HG02973 (cell line): ENCODE measurements around the gene KDM4B.

Experiments
- ATAC-seq: cut with Tn5 transposase; IDR thresholded peaks from one replicate; pipeline ENCODE4 v1.9.1; 2021; ENCODE audit warnings: moderate library complexity; ENCODE audit not compliant: unreplicated experiment

The KDM4B gene

DNA sequence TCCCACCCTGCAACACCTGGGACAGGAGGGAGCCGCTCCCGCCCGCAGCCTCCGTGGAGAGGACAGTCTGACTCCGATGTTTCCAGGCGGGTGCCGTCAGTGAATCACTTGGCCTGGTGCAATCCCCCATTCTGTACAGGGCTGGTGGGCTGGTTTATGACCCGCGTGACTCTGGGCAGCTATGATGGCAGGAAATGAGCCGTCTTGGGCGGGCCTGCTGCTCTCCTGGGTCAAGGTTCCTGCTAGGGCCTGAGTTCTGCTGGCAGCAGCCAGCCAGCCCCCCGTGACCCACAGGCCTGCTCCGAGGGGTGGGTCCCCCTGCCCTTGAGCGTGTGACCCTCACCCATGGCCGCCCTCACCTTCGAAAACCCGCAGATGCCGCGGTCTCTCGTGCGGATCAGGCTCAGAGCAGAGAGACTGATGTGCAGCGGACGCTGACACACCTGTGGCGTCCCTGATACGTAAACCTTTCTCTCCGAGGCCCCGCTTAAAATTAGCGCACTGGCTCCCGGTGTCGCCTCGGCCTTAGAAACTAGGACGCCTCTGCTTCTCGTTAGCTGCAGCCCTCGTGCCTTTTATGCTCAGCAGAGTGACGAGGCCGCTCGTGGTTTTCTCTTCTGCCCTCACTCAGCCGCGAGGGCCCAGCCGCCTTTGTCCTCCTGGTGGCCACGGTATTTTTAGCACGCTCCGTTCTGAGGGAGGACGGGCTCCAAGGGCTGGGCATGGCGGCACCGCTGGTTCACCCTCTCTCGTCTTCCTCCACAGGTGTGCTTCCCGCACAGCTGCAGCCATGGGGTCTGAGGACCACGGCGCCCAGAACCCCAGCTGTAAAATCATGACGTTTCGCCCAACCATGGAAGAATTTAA is 63.4 kb downstream of the KDM4B start:
- no peak for ATAC-seq

DNA sequence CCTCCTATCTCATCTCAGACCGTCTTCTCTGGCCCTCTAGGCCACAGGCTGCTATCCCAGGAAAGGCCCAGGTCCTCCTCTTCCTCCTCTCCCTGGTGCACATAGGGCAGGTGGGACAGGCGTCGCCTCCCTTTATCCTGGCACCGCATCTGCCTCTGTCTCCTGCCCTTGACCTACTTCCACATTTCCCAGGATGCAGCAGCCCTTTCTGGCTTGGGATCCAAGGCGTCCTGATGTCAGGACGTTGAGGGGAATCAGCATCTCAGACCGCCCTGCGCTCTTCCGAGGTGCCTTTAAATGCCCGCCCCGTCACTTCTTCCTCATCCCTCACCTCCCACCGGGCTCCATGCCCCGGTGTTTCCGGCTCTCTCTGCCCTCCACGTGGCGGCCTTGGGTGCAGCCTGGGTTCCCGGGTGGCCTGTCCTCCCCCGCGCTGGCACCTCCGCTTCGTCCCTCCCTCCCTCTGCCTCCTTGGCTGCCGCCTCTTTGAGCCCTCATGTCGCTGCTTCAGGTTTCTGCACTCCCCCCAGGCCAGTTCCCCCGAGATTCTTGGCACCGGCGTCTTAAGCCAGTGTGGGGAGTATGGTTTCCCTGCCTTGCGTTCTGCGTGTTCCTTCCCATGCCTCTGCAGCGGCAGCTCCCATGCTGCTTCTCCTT is 66.3 kb downstream of the KDM4B start:
- ATAC-seq: no peak

DNA sequence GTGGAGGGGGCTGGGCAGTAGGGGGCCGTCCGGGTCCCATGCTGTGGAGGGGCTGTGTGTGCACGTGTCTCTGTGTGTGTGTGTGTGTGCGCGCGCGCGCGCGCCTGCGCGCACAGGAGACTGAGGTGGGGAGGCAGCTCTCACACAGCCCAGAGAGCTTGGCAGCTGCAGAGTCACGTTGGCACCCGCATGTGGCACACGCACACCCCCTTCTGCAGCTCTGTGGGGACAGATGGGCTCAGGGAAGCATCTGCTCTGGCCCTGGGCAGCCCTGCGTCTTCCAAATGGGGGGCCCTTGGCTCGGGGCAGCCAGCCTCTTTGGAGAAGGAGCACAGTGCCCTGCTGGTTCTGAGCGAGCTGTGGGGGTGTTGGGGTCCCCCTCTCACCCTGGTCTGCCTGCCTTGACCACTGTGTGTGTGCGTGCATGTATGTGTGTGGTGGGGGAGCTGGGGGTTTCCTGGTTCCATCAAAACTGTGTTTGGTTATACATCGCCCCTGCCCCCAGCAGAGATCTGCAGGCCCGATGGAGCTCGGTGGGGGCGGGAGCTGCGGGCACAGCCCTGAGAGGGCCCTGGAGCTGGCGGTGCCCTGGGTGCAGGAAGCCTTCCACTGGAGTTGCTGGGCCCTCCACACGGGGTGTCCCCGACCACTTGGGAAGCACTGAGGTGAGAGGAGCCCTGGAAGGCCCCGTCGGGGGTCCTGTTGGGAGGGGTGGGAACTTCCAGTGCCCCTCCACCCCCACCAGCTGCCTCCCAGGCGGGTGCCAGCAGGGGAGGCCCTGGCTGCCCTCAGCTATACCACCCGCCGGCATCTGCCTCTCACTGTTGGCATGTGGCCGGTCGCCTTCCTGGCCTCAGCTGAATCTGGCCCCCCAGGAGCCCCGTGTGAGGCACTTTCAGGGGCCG is 67.1 kb downstream of the KDM4B start:
- no peak for ATAC-seq

DNA sequence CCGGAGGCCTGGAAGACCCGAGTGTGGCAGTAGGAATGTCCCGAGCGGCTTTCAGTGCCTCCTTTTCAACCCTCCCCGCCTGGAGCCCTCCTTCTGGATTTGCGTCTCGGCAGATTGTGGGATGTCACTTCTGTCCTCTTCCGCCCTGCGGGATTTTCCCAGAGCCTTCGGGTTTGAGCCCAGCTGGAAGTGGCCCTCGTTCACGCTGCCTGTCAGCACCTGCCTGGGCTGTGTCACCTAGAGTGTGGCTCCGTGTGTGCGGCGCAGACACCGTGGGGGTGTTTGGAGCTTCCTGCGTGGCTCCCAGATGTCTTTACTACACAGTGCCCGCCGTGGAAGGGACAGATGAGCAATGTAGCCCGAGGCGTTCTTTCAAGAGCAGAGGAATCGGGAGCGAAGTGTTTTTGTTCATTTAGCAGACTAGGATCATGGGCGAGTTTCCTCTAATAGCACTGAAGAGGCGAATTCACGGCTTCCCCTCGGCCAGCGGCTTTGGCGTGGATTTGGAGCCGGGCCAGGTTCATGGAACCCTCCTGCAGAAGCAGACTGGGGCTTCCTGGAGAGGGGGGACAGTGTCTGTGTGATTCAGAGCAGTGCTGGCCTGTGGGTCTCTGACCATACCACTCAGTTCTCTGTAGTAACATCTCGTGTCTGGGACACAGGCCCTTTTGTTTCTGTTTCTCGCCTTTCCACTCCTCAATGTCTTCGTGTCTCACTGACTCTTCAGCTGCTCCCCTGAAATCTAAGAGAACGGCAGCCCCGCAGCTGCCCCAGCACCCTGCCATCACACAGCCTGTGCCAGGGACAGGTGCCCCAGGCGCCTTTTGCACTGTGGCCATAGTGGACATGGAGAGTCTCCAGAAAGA is 68.0 kb downstream of the KDM4B start:
- ATAC-seq: no peak

DNA sequence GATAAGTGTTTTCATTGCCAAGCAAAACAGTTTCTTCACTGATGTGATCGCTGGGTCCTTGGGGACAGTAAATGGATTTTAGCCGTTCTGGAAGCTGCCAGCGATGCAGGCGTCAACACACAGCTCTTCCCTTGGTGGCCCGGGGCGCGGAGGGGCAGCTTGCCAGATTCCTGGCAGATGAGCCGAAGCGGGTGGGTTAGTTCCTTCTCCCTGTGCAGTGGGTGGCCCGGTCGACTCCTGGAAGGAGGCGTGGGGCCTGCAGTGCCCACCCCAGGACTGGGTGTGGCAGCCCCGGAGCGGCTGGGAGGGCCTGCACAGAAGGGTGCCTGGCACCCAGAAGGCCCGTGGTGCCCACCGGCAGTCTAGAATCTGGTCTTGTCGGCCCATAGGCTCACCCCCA is 69.0 kb downstream of the KDM4B start:
- ATAC-seq: no peak

DNA sequence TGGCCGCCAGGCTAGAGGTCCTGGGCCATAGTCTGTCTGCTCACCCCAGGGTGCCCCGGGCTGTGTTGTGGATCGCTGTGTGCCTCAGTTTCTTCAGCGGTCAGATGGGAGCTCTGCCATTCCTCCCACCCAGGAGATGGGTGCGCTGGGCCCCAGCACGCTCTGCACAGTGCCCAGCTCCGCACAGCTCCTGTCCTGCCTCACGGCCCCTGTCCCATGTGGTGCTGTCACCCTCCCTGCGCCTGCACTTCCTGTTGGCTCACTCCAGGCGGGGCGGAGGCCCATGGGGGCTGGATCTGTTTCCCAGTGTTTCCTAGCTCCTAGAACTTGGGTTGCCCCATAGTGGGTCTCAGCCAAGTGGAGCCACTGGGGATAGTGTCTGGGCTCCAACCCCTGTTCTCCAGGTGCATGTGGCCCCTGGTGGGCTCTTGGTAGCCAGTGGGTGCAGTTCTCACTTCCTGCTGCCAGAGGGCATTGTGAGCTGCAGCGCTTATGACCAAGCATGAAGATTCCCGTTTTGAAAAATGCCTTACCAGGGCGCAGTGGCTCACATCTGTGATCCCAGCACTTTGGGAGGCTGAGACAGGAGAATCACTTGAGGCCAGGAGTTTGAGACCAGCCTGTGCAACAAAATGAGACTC is 69.8 kb downstream of the KDM4B start:
- ATAC-seq: no peak

DNA sequence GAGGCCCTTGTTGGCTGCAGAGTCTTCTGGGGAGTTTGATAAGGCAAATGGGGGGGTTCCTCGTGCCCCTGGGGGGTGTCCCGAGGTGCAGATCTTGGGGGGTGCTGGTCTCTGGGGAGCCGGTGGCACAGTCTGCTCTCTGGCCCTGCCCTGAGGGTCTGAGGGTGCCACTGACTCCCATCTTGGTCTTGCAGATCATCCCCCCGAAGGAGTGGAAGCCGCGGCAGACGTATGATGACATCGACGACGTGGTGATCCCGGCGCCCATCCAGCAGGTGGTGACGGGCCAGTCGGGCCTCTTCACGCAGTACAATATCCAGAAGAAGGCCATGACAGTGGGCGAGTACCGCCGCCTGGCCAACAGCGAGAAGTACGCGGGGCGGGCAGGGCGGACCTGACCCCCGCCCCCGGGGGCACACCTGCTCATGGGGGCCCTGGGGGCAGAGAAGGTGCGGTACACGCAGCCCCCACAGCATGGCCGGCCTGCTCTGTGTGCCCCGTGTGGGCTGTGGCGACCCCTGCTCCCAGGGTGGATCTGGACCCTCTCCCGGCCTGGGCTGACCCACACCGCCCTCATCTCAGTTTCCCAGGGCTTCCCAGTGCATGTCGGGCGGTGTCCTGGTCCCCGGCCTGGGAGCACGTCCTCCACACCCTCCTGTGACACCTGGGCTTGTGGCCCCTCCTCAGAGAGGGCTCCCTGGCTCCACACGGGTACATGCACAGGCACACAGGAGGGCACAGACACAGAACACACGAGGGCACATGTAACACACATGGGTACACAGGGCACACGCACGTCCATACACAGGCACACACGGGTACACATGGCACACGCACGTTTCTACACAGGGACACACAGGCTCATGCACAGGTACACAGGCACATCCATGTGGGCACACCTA is 71.0 kb downstream of the KDM4B start:
- ATAC-seq: no peak

DNA sequence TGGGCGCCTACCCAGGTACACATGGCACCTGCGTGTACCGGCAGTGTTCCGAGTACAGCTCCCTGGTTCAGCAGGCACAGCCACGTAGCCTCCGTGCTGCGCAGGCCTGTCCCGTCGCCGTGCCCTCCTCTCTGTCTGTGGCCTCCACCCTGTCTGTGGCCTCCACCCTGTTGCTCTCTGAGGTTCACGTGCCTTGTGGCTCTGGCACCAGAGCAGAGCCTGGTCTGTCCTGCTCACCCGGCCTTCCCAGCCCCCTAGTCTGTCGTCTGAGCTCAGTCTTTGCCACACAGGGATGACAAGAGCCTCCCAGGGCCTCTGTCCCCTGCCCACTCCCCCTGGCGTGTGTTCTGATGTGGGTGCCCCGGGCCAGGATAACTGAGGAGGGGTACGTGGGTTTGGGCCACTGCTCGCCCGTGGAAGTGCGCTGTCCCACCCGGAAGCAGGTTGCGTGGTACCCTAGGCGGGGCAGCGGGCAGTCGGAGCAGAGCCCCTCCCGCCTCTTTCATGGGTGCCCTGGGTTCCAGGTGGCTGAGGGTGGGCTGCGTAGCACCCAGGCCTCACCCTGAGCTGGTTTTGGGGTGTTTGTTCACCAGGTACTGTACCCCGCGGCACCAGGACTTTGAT is 71.7 kb downstream of the KDM4B start:
- ATAC-seq: no peak

DNA sequence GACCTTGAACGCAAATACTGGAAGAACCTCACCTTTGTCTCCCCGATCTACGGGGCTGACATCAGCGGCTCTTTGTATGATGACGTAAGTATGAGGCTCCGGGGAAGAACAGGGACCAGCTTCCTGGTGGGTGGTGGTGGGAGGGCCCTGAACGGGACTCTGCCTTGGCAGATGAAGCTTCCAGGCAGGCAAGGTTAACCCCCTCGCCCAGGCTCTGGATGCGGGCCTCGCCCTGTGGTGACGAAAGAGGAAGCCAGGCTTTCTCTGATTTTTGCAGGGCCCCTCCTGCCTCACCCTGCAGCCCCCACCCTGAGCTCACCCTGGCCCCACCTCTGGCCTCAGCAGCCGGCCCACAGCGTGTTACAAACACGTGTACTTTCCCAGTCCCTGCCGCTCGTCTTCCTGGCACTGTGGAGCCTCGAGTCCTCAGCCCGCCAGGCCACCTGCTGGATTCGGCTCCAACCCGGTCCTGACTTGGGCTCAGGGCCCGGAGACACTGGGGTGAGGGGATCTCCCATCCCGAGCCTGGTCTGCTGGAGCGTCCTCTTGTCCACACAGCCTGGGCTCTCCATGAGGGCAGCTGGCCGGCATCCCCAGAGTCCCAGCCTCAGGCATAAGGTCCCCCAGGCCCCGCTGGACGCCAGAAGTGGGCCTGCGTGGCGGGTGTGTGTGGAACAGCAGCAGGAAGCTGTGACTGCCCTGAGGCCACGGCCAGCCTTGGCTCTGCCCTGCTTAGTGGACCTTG is 72.4 kb downstream of the KDM4B start:
- ATAC-seq: no peak

DNA sequence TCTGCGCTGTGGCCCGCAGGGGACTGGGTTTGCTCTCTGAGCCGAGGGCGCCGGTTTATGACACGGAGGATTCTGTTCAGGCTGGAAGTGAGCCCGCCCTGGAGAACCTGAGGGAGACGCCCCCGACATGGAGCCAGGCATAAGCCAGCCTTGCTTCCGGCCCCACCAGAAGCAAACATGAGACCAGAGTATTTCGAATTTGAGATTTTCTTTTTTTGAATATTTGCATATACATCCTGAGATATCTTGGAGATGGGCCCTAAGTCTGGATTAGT is 72.9 kb downstream of the KDM4B start:
- ATAC-seq: no peak

DNA sequence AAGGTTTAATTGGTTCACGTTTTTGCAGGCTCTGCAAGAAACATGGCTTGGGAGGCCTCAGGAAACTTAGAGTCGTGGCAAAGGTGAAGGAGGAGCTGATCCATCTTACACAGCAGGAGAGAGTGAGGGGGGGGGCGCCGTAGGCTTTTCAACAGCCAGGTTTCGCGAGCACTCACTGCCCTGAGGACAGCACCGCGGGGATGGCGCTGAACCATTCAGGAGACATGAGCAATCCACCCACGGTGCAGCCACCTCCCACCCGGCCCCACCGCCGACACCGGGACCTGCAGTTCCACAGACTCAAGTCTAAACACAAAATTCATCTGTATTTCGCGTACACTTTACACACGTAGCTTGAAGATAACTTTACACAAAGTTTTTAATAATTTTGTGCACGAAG is 73.6 kb downstream of the KDM4B start:
- no peak for ATAC-seq

DNA sequence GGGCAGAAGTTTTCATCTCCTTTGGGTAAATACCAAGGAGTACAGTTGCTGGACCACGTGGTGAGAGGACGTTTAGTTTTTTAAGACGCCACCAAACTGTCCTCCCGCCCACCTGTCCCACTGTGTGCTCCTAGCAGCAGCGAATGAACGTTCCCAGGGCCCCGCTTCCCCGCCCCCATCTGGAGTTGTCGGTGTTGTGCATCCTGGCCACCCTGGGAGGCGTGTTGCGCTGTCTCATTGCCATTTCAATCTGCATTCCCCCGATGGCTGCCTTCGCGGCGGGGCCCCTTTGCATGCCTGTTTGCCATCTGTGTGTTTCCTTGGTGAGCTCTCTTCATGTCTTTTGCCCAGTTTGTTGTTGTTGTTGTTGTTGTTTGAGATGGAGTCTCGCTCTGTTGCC is 76.1 kb downstream of the KDM4B start:
- no peak for ATAC-seq

DNA sequence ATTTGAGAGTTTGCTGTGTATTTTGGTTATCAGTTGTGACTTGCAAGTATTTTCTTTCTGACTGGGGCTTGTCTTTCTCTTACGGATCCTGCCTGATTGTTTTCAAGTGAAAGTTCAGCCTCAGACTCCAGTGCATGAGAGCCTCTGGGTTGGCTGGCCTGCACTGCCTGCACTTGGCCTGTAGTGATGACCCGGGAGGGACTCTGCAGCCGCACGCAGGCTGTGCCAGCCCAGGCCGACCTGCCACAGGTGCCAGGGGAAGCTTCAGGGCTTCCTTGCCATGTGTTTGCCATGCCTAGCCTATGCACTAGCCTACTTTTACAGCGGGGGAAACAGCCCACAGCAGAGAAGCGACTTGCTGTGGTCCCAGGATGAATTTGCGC is 77.0 kb downstream of the KDM4B start:
- ATAC-seq: no peak

DNA sequence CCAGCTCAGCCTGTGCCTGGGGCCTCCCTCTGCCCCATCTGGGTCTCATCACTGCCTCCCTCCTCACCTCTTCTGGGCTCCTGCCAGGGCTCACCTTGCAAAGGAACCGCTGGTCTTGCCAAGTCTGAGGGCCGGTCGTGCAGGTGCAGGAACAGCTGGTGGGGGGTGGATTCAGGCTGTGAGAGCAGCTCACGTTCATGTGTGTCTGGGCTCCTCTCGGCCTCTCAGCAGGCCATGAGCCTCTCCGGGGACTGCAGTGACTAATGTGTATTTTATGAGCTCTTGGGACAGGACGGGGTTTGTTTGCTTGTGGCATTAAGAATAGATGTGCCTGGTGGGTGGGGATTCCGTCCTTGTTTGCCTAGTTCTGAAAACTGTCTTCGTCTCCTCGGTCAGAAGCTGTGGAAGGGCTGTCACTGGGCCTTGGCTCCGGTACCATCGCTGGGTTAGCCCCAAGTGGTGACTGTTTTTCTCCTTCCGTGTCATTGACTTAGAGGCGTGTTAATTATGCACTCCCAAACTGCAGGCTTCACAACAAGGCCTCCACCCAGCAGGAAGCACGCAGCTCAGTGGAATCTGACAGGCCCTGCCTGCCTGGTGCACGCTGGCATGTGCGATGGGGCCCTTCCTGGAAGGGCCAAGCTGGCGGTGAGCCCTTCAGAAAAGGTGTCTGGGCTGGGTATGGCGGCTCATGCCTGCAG is 77.6 kb downstream of the KDM4B start:
- ATAC-seq: no peak

DNA sequence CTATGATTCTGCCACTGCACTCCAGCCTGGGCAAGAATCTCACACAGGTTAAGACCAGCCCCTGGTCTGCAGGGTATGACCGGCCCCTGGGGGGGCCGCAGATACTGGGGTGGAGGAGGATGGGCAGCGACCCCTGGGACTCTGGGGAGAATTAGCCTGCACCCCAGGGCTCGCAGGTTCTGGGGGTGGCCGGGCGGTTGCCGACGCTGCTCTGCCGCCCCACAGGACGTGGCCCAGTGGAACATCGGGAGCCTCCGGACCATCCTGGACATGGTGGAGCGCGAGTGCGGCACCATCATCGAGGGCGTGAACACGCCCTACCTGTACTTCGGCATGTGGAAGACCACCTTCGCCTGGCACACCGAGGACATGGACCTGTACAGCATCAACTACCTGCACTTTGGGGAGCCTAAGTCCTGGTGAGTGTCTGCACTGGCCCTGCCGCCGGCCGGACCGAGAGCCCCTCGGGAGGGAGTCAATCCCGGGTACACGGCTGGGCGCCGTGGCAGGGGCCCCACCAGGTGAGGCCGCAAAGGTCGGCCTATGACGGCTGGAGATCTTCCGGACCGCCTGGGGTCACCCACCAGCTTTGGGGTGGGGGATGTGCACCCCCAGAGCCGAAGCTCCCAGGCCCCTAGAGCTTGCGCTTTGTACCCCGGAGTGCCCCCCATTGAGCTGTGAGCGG is 78.5 kb downstream of the KDM4B start:
- ATAC-seq: no peak

DNA sequence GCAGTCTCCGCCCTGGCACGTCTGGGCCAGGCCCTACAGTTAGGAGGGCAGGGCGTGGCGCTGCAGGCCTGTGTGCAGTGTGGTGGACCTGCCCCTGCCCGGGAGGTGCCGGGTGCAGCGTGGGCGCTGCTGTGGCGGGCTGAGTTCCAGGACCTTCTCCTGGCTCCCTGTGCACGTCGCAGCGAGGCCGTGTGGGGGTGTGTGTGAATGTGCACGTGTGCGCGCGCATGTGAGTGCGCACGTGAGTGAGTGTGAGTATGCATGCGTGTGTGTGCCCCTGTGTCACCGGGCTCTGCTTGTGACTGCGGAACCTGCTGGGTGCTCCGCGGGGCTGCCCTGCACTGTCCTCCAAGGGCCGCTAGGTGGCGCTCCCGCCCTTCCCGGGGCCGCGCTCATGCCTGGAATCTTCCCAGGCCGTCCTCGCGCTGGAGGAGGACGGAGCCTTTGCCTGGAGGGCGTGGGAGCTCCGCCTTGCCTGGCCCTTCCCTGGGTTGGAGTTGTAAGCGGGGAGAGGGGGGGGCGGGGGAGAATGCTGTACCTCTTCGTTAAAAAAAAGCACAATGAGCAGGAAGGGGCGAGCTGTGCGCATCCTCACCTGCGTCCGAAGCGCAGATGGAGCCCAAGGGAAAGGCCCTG is 79.3 kb downstream of the KDM4B start:
- ATAC-seq: no peak
